H4 (cell line): ENCODE results near the gene CD274. TPM values are rescaled to one million over a fixed set of nuclear protein-coding genes. Genes with fewer than 3 reads are reported as not detected.

Experiments used
- total RNA-seq: library from RNA; depleted of rRNA; stranded (reverse); fragments of >200 nt; shearing (Covaris generic); gene quantifications from 2 replicates; pipeline ENCODE4 v1.2.3, GENCODE V29; 2014; rRNA removed

CD274 gene
- total RNA-seq, 1 experiment from 2014 or later = 0.95 TPM

Other genes starting within 250 kb of the CD274 start
- not detected in 2 replicates for gene INSL4, start 219.1 kb upstream of the CD274 start, total RNA-seq
- gene RLN2, start 145.8 kb upstream of the CD274 start, total RNA-seq = not detected in 2 replicates
- gene RLN1, start 110.7 kb upstream of the CD274 start, total RNA-seq = not detected in 2 replicates
- 19.5 and 19.7 TPM in 2 replicates for gene PLGRKT, start 12.6 kb upstream of the CD274 start, total RNA-seq
- gene PDCD1LG2, start 60.0 kb downstream of the CD274 start, total RNA-seq = 1.9 TPM in 1 of 2 replicates, not detected in the other
- 7.3 and 10.1 TPM in 2 replicates for gene RIC1, start 178.6 kb downstream of the CD274 start, total RNA-seq